Astrocyte (in vitro differentiated cells and primary cell): ENCODE data around the gene SPDYE3. TPM values are rescaled to one million over a fixed set of nuclear protein-coding genes. Genes with fewer than 3 reads are reported as not detected.
A peak's percentile ranks its signal among the peaks of the same experiment; 100 is the strongest.

ENCODE experiments used
- DNase-seq: peaks from one replicate; pipeline ENCODE4 v3.0.0-alpha.2; 2010; ENCODE audit warnings: low read depth
- FAIRE-seq: peaks from 2 replicates; lab custom pipeline; 2011; peaks lifted over from hg19 to GRCh38; lab: Jason Lieb, UNC
- H2AFZ ChIP-seq: 2 replicates; pipeline ENCODE4 v1.6.0; 2012; ENCODE audit warnings: low read depth, low read length, inconsistent platforms
- H3K27ac ChIP-seq: 2 replicates; pipeline ENCODE4 v1.5.1; 2011; ENCODE audit warnings: low read depth, low read length, inconsistent platforms
- H3K27me3 ChIP-seq: 2 replicates; pipeline ENCODE4 v1.6.0; 2011; ENCODE audit warnings: low read length, inconsistent platforms; ENCODE audit not compliant: insufficient read depth
- H3K36me3 ChIP-seq: 2 replicates; pipeline ENCODE4 v1.5.1; 2011; ENCODE audit warnings: low read length, inconsistent platforms; ENCODE audit not compliant: insufficient read depth
- H3K4me1 ChIP-seq: 2 replicates; pipeline ENCODE4 v1.5.1; 2011; ENCODE audit warnings: low read length, inconsistent platforms; ENCODE audit not compliant: insufficient read depth
- H3K4me2 ChIP-seq: 2 replicates; pipeline ENCODE4 v1.6.0; 2012; ENCODE audit warnings: low read length, inconsistent platforms
- H3K4me3 ChIP-seq: 2 replicates; pipeline ENCODE4 v1.5.1; 2011; ENCODE audit warnings: low read depth, mild to moderate bottlenecking, low read length, inconsistent platforms; ENCODE audit not compliant: insufficient read depth
- H3K79me2 ChIP-seq: 2 replicates; pipeline ENCODE4 v1.6.0; 2012; ENCODE audit warnings: mild to moderate bottlenecking, low read length, inconsistent platforms; ENCODE audit not compliant: insufficient read depth
- H3K9ac ChIP-seq: 2 replicates; pipeline ENCODE4 v1.6.0; 2012; ENCODE audit warnings: mild to moderate bottlenecking, low read length, inconsistent platforms
- H3K9me3 ChIP-seq: 2 replicates; pipeline ENCODE4 v1.5.1; 2012; ENCODE audit warnings: low read depth, mild to moderate bottlenecking, low read length, inconsistent platforms; ENCODE audit not compliant: insufficient read depth
- H4K20me1 ChIP-seq: 2 replicates; pipeline ENCODE4 v1.6.0; 2012; ENCODE audit warnings: low read length, inconsistent platforms; ENCODE audit not compliant: insufficient read depth
- H3K27ac Mint-ChIP-seq: one replicate; pipeline ENCODE4 v1.8.0; 2021; ENCODE audit warnings: mild to moderate bottlenecking, mixed read lengths; ENCODE audit not compliant: unreplicated experiment
- H3K27me3 Mint-ChIP-seq: one replicate; pipeline ENCODE4 v1.8.0; 2021; ENCODE audit warnings: low read depth, mixed read lengths; ENCODE audit not compliant: unreplicated experiment
- H3K36me3 Mint-ChIP-seq: one replicate; pipeline ENCODE4 v1.8.0; 2021; ENCODE audit warnings: low read depth, mixed read lengths; ENCODE audit not compliant: unreplicated experiment
- H3K4me1 Mint-ChIP-seq: one replicate; pipeline ENCODE4 v1.8.0; 2021; ENCODE audit warnings: low read depth, mixed read lengths; ENCODE audit not compliant: unreplicated experiment
- H3K4me3 Mint-ChIP-seq: one replicate; pipeline ENCODE4 v1.8.0; 2021; ENCODE audit warnings: mild to moderate bottlenecking, moderate library complexity, mixed read lengths; ENCODE audit not compliant: unreplicated experiment
- H3K9me3 Mint-ChIP-seq: one replicate; pipeline ENCODE4 v1.8.0; 2021; ENCODE audit warnings: mild to moderate bottlenecking, mixed read lengths; ENCODE audit not compliant: unreplicated experiment
- CTCF ChIP-seq: IDR thresholded peaks from 2 replicates; pipeline ENCODE4 v1.5.1; 2011; ENCODE audit warnings: low read depth, mild to moderate bottlenecking, inconsistent platforms, low read length, moderate library complexity; ENCODE audit not compliant: insufficient read depth
- EZH2 ChIP-seq: IDR thresholded peaks from 2 replicates; pipeline ENCODE4 v1.6.1; 2012; ENCODE audit warnings: mild to moderate bottlenecking, low read length, inconsistent platforms; ENCODE audit not compliant: insufficient read depth
- total RNA-seq: library from RNA; stranded (reverse); gene quantifications from 2 replicates; pipeline ENCODE4 v1.2.1, GENCODE V29; 2021

SPDYE3 gene
- total RNA-seq, 1 donor from 2014 or later, result not detected

GRCh38 chr7:100367251-100367620 lies 59.7 kb downstream of the SPDYE3 start:
- Mint-ChIP-seq H3K4me3 (no peak overlapping the region), H3K9me3 (no peaks in the 10 kb centered on the region), H3K4me1 (no peaks in the 10 kb centered on the region), H3K27ac (no peak overlapping the region), H3K36me3 (peaks cover 20% of the 10 kb centered on the region), H3K27me3 (no peaks in the 10 kb centered on the region)
- no peak overlapping the region for H2AFZ ChIP-seq
- H3K4me1 ChIP-seq, result no peaks in the 10 kb centered on the region
- H3K79me2 ChIP-seq, result no peaks in the 10 kb centered on the region
- DNase-seq (no peak), FAIRE-seq (no peak)
- H3K36me3 ChIP-seq, result peaks cover 15% of the 10 kb centered on the region
- no peak overlapping the region for H3K4me3 ChIP-seq
- no peak overlapping the region for H3K9ac ChIP-seq
- H4K20me1 ChIP-seq, result no peaks in the 10 kb centered on the region
- TF ChIP-seq EZH2 (no peak), CTCF (no peak)
- no peak overlapping the region for H3K27ac ChIP-seq
- no peaks in the 10 kb centered on the region for H3K9me3 ChIP-seq
- no peak overlapping the region for H3K4me2 ChIP-seq
- no peaks in the 10 kb centered on the region for H3K27me3 ChIP-seq

- Mint-ChIP-seq H3K27me3 (no peaks in the 10 kb centered on the region), H3K4me3 (no peak overlapping the region), H3K9me3 (no peaks in the 10 kb centered on the region), H3K27ac (peak overlapping the region; percentile 69), H3K4me1 (no peaks in the 10 kb centered on the region), H3K36me3 (peaks cover 16% of the 10 kb centered on the region)
- Histone ChIP-seq H3K4me3 (no peak overlapping the region), H3K4me2 (no peak overlapping the region), H2AFZ (no peak overlapping the region), H3K27ac (no peak overlapping the region), H3K27me3 (no peaks in the 10 kb centered on the region), H3K4me1 (no peaks in the 10 kb centered on the region), H3K36me3 (peaks cover 8% of the 10 kb centered on the region), H4K20me1 (no peaks in the 10 kb centered on the region), H3K79me2 (no peaks in the 10 kb centered on the region), H3K9ac (no peak overlapping the region), H3K9me3 (no peaks in the 10 kb centered on the region)
- TF ChIP-seq EZH2 (no peak), CTCF (no peak)
- DNase-seq (no peak), FAIRE-seq (no peak)
These were observed 60.4 kb downstream of the SPDYE3 start for GRCh38 chr7:100367676-100368613.

GRCh38 chr7:100369105-100369504 lies 61.6 kb downstream of the SPDYE3 start:
- H3K4me1 Mint-ChIP-seq, result no peaks in the 10 kb centered on the region
- no peak overlapping the region for H3K27ac Mint-ChIP-seq
- H3K9me3 ChIP-seq, result no peaks in the 10 kb centered on the region
- no peaks in the 10 kb centered on the region for H3K27me3 ChIP-seq
- TF ChIP-seq EZH2 (no peak), CTCF (no peak)
- FAIRE-seq (no peak), DNase-seq (no peak)
- H3K9ac ChIP-seq, result no peak overlapping the region
- no peak overlapping the region for H3K4me3 ChIP-seq
- H3K4me3 Mint-ChIP-seq, result no peak overlapping the region
- H2AFZ ChIP-seq, result no peak overlapping the region
- peaks cover 9% of the 10 kb centered on the region for H3K36me3 Mint-ChIP-seq
- H3K27me3 Mint-ChIP-seq, result no peaks in the 10 kb centered on the region
- H4K20me1 ChIP-seq, result no peaks in the 10 kb centered on the region
- H3K4me2 ChIP-seq, result no peak overlapping the region
- peaks cover 2% of the 10 kb centered on the region for H3K36me3 ChIP-seq
- no peaks in the 10 kb centered on the region for H3K9me3 Mint-ChIP-seq
- H3K4me1 ChIP-seq, result no peaks in the 10 kb centered on the region
- no peaks in the 10 kb centered on the region for H3K79me2 ChIP-seq
- no peak overlapping the region for H3K27ac ChIP-seq
